NB4 (cell line): ENCODE measurements around the gene PCGF3.

Experiments
- DNase-seq: peaks from one replicate; pipeline ENCODE4 v3.0.0; 2010; ENCODE audit warnings: low read depth
- H3K4me3 ChIP-seq: one replicate; pipeline ENCODE4 v1.5.1; 2011; ENCODE audit warnings: mild to moderate bottlenecking, low read depth, low read length, moderate library complexity
- CTCF ChIP-seq: IDR thresholded peaks from one replicate; pipeline ENCODE4 v1.5.1; 2012; ENCODE audit warnings: low read depth, low read length
- MAX ChIP-seq: IDR thresholded peaks from 2 replicates; pipeline ENCODE4 v1.6.1; 2011; ENCODE audit warnings: low read depth, low read length
- MYC ChIP-seq: IDR thresholded peaks from 2 replicates; pipeline ENCODE4 v1.6.1; 2011; ENCODE audit warnings: low read depth, low read length
- POLR2A ChIP-seq: IDR thresholded peaks from 2 replicates; pipeline ENCODE4 v1.6.1; 2011; ENCODE audit warnings: mild to moderate bottlenecking; ENCODE audit not compliant: insufficient read length; ENCODE audit errors: extremely low read depth

PCGF3 gene

GRCh38 chr4:792626-793092 lies 87.0 kb downstream of the PCGF3 start:
- H3K4me3 ChIP-seq, result no peak overlapping the region
- no peak for TF ChIP-seq POLR2A
- no peak for TF ChIP-seq MAX
- TF ChIP-seq MYC, result no peak
- no peak for TF ChIP-seq CTCF
- no peak for DNase-seq

- no peak for TF ChIP-seq POLR2A
- TF ChIP-seq MAX, result no peak
- no peak for DNase-seq
- no peak overlapping the region for H3K4me3 ChIP-seq
Observed at GRCh38 chr4:793093-793861, 87.6 kb downstream of the PCGF3 start.

GRCh38 chr4:793941-794621 lies 88.4 kb downstream of the PCGF3 start:
- H3K4me3 ChIP-seq, result no peak overlapping the region
- no peak for DNase-seq
- TF ChIP-seq CTCF, result no peak
- no peak for TF ChIP-seq MYC
- TF ChIP-seq MAX, result no peak
- no peak for TF ChIP-seq POLR2A

- H3K4me3 ChIP-seq, result no peak overlapping the region
Observed at GRCh38 chr4:794900-795725, 89.5 kb downstream of the PCGF3 start.

GRCh38 chr4:795726-796119 lies 90.1 kb downstream of the PCGF3 start:
- DNase-seq, result no peak
- no peak for TF ChIP-seq MAX
- no peak for TF ChIP-seq POLR2A
- no peak for TF ChIP-seq MYC
- no peak overlapping the region for H3K4me3 ChIP-seq

More at GRCh38 chr4:794900-795725, 89.5 kb downstream of the PCGF3 start:
- no peak for DNase-seq
- TF ChIP-seq MAX (no peak), POLR2A (no peak), CTCF (no peak), MYC (no peak)

GRCh38 chr4:796206-796605 lies 90.6 kb downstream of the PCGF3 start:
- H3K4me3 ChIP-seq, result no peak overlapping the region
- TF ChIP-seq POLR2A, result no peak
- no peak for TF ChIP-seq CTCF
- no peak for TF ChIP-seq MYC
- no peak for TF ChIP-seq MAX

More at GRCh38 chr4:796206-796605, 90.6 kb downstream of the PCGF3 start:
- DNase-seq, result no peak
